GM19455 (cell line): ENCODE results near the gene GIGYF1.
"Not testable (repeated sequence)": the region's sequence is repeated elsewhere in the genome, so short reads cannot be mapped to it uniquely, and the experiment has no call there.

Experiments
- ATAC-seq: cut with Tn5 transposase; IDR thresholded peaks from one replicate; pipeline ENCODE4 v1.9.1; 2021; ENCODE audit not compliant: unreplicated experiment

GIGYF1 gene

GRCh38 chr7:100694098-100694745 is at the start of gene GIGYF1:
TSS of gene GIGYF1 (minus strand) at chr7:100694250. CDS start at chr7:100688238, 6,012 bp downstream.
- peak; percentile 44 for ATAC-seq

- no peak for ATAC-seq
These were observed 45.9 kb upstream of the GIGYF1 start for GRCh38 chr7:100739934-100740333.

GRCh38 chr7:100736671-100737070 is 42.6 kb upstream of the GIGYF1 start:
- no peak for ATAC-seq

GRCh38 chr7:100735730-100736129 is 41.7 kb upstream of the GIGYF1 start:
- no peak for ATAC-seq

- ATAC-seq = no peak
These were observed 38.0 kb upstream of the GIGYF1 start for GRCh38 chr7:100731937-100732636.

- ATAC-seq = no peak
These were observed 36.2 kb upstream of the GIGYF1 start for GRCh38 chr7:100730136-100730800.

GRCh38 chr7:100728196-100728595 is 34.1 kb upstream of the GIGYF1 start:
- no peak for ATAC-seq

- no peak for ATAC-seq
These were observed 33.1 kb upstream of the GIGYF1 start for GRCh38 chr7:100726996-100727761.

GRCh38 chr7:100724364-100724763 is 30.3 kb upstream of the GIGYF1 start:
- not testable (repeated sequence) for ATAC-seq

GRCh38 chr7:100723732-100724275 is 29.8 kb upstream of the GIGYF1 start:
- ATAC-seq = no peak

GRCh38 chr7:100722480-100723212 is 28.6 kb upstream of the GIGYF1 start:
- no peak for ATAC-seq

GRCh38 chr7:100721505-100721812 is 27.4 kb upstream of the GIGYF1 start:
- ATAC-seq = no peak

- ATAC-seq = no peak
These were observed 26.8 kb upstream of the GIGYF1 start for GRCh38 chr7:100720671-100721504.

GRCh38 chr7:100720279-100720670 is 26.2 kb upstream of the GIGYF1 start, which contains the start of gene EPO:
TSS of gene EPO (plus strand) at chr7:100720468. CDS start at chr7:100720981, 513 bp downstream.
- no peak for ATAC-seq

GRCh38 chr7:100719523-100720278 is 25.7 kb upstream of the GIGYF1 start:
- ATAC-seq = no peak

- ATAC-seq = not testable (repeated sequence)
These were observed 23.0 kb upstream of the GIGYF1 start for GRCh38 chr7:100717073-100717472.

GRCh38 chr7:100714725-100715124 is 20.7 kb upstream of the GIGYF1 start:
- no peak for ATAC-seq

GRCh38 chr7:100711369-100711768 is 17.3 kb upstream of the GIGYF1 start:
- no peak for ATAC-seq

- no peak for ATAC-seq
These were observed 16.4 kb upstream of the GIGYF1 start for GRCh38 chr7:100710452-100710851.
